ENCODE data around the gene HTT.

The HTT gene

DNA sequence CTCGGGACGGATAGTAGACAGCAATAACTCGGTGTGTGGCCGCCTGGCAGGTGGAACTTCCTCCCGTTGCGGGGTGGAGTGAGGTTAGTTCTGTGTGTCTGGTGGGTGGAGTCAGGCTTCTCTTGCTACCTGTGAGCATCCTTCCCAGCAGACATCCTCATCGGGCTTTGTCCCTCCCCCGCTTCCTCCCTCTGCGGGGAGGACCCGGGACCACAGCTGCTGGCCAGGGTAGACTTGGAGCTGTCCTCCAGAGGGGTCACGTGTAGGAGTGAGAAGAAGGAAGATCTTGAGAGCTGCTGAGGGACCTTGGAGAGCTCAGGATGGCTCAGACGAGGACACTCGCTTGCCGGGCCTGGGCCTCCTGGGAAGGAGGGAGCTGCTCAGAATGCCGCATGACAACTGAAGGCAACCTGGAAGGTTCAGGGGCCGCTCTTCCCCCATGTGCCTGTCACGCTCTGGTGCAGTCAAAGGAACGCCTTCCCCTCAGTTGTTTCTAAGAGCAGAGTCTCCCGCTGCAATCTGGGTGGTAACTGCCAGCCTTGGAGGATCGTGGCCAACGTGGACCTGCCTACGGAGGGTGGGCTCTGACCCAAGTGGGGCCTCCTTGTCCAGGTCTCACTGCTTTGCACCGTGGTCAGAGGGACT is 168.8 kb downstream of the HTT start:
- TF ChIP-seq, protein P1, sequence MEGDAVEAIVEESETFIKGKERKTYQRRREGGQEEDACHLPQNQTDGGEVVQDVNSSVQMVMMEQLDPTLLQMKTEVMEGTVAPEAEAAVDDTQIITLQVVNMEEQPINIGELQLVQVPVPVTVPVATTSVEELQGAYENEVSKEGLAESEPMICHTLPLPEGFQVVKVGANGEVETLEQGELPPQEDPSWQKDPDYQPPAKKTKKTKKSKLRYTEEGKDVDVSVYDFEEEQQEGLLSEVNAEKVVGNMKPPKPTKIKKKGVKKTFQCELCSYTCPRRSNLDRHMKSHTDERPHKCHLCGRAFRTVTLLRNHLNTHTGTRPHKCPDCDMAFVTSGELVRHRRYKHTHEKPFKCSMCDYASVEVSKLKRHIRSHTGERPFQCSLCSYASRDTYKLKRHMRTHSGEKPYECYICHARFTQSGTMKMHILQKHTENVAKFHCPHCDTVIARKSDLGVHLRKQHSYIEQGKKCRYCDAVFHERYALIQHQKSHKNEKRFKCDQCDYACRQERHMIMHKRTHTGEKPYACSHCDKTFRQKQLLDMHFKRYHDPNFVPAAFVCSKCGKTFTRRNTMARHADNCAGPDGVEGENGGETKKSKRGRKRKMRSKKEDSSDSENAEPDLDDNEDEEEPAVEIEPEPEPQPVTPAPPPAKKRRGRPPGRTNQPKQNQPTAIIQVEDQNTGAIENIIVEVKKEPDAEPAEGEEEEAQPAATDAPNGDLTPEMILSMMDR (IDR thresholded peaks at IDR 0.05; ENCODE audit: low read depth, low read length), result no peak
- no peak overlapping the region for H3K4me3 ChIP-seq (ENCODE audit: low read depth, low read length)

DNA sequence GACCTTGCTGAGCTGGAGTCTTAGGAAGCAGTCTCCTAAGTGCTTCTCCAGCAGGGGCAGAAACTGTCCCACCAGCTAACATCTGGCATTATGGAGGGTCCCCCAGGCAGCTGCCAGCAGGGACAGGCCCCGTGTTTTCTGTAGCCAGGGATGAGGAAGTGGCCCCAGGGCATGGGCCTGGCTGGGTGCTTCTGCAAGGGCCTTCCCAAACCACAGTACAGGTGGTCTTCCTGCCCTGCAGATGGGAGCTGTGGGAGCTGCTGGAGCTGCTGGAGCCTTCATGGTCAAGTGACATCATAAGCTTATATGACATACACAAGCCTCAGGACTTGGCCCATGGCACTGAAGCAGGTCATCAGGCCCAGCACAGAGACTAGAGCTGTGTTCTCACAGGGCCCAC is 169.5 kb downstream of the HTT start:
- H3K4me3 ChIP-seq (ENCODE audit: low read depth, low read length), result no peak overlapping the region
- TF ChIP-seq, protein P1 (IDR thresholded peaks at IDR 0.05; ENCODE audit: low read depth, low read length), result no peak

DNA sequence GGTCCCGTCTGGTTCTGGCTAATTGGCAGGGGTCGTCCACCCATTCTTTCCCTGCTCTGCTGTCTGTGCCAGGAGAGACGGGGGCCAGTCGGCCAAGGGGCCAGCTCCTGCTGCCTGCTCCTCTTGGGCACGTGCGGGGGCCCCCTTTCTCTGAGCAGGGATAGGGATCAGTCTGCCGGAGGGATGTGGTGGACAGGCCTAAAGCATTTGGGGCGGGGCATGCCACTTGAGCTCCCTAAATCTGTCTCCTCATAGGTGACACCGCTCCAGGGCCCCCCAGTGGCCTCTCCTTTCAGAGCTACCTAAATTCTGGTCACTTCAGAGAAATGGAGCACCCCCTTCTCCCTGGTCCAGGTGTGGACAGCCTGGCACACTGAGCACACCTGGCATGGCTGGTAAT is 170.3 kb downstream of the HTT start:
- TF ChIP-seq, protein P1 (IDR thresholded peaks at IDR 0.05; ENCODE audit: low read depth, low read length), result no peak
- no peak overlapping the region for H3K4me3 ChIP-seq (ENCODE audit: low read depth, low read length)

DNA sequence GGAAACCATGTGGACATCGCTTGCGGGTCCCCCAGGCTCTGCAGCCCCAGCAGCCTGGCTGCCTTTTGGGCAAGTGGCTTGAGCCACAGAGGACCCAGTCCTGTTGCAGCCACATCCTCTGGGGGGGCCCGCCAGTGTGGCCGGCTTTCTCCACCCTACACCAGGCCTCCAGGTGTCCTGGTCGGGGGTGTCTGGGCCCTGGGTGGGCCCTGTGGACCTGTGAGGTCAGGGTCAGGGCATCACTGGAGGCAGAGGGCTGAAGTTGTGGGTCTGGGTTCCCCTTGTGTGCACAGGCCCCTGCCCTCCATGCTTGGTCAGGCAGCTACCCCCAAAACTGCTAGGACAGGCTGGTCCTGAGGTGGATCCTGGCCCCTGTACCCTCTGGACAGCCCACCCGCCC is 171.2 kb downstream of the HTT start:
- TF ChIP-seq, protein P1 (IDR thresholded peaks at IDR 0.05; ENCODE audit: low read depth, low read length), result no peak
- H3K4me3 ChIP-seq (ENCODE audit: low read depth, low read length), result no peak overlapping the region

DNA sequence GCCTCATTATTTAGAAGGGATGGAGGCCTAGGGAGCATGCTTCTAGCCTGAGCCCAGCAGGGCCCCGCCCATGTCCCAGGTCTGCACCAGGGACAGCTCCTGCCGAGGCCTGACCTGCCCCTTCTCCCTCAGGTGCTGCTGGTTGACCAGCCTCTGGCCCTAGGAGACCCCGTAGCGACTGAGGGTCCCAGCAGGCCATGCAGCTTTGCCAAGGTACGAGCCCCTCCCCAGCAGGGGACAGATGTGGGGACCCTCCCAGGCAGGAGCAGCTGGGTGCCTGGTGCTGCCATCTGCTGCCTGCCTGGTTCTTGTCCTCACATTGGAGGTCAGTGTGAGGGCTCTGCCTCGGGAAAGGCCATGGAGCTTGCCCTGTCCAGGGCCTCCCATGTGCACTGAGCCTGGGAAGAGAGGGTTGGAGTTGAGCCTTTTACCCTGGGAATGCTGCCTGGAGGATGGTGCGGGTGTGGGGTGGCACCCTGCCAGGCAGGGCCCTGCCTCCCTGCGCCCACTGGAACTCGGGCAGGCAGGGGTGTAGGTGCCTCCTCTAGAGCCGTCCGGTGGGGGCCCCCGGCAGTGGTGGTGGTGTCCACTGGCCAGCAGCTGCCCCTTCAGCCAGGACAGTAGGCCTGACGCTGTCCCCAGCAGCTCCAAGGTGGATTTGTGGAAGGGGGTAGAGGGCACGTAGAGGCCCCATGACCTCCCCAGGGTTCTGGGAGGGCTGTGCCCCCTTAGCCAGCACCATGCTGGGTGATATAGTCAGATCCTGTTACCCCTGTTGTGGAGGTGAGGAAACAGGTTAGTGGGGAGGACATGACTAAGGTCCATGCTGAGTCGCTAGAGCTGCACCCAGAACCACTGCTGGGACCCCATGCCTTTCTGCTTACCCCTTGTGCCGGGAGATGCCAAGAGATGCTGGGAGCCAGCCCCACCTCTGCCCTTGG is 172.2 kb downstream of the HTT start:
- TF ChIP-seq, protein P1 (IDR thresholded peaks at IDR 0.05; ENCODE audit: low read depth, low read length), result no peak

DNA sequence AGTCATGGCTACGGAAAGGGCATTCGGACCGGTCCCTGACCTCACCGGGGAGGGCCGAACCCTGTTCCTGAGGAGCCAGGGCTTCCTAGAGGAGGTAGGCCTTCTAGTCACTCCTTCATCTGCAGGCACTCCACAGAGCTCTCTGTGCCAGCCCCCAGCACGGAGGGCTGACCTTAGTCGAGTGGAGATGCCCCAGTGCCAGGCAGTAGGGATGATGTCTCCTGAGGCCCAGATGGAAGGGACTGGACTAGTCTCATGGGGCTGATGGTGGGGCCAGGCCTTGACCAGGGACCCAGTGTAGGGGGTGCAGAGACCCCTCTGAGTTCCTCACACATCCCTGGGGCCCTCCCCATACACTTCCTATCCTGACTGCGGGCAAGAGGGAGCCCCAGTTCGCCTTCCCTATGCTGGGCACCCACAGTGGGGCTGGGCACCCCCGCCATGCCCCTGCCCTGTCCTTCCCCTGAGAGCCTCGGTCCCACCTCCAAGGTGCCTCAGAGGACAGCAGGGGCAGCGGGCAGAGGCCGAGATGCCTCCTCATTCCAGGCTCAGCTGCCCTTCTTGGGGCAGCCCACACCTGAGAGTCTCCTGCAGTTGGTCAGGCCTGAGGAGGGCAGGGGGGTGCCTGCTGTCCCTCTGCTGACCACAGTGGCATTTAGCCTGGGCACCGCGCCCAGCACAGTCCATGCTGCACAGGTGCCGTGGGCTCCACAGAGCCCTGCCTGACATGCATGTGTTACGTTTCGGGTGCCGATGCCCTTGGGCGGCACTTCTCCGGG is 173.1 kb downstream of the HTT start:
- TF ChIP-seq, protein P1 (IDR thresholded peaks at IDR 0.05; ENCODE audit: low read depth, low read length), result no peak
- H3K4me3 ChIP-seq (ENCODE audit: low read depth, low read length), result no peak overlapping the region

More for the DNA sequence above, 172.2 kb downstream of the HTT start:
- no peak overlapping the region for H3K4me3 ChIP-seq (ENCODE audit: low read depth, low read length)

All from WI38 (cell line).